Transverse colon (tissue), 3 donors: ENCODE results near the gene UNK.

Experiments used
- CTCF ChIP-seq, 5 experiments: fragments of 200-600 bp in 3 of 5; fragments of 450-650 bp in 2 of 5; sonication (generic) in 3 of 5; IDR thresholded peaks; 1 replicate in 2 of 5; 2 replicates in 3 of 5; pipeline ENCODE4 v1.5.1; 2016 to 2017; ENCODE audit warnings: antibody characterized with exemption in 5 of 5, inconsistent platforms in 3 of 5, mild to moderate bottlenecking in 2 of 5, moderate library complexity in 1 of 5
- POLR2A ChIP-seq: fragments of 450-650 bp; IDR thresholded peaks from one replicate; pipeline ENCODE4 v1.6.1; 2016; ENCODE audit warnings: antibody characterized with exemption, mild to moderate bottlenecking, moderate library complexity

DNA sequence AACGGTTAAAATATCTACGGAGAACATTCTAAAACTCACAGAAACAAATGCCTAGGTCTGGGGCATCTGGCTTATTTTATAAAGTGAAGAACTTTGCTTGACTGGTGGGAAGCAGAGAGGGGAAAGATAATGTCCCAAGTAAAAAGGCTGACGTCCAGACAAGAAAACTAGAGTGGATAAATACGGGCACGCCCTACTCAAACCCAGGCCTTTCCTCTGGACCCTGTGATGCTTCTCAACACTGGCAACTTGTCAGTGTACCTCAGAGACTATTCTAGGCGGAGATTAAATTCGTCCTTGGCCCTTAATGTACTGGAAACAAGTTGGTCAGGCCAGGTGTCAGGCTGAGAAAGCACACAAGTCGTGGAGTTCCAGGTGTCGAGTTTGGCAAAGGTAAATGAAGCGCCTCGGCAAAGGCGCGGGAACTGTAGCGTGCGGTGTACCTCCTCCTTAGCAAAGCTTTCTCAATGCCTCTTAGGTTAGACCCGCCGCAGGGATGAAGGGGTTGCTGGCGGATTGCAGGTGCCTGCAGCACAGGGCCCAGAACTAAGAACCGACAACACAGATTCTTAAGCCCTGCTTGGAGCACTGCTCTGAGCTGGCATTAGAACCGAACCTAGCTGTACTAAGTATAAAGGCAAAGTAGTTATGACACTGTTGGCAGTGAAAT is 668 bp upstream of the UNK start:
- no peak for TF ChIP-seq CTCF (IDR thresholded peaks at IDR 0.05)
- no peak for TF ChIP-seq POLR2A
